Activated CD8-positive, alpha-beta memory T cell treated with anti-CD3 and anti-CD28 coated beads for 36 hours (primary cell): ENCODE data around the gene ELOF1. TPM values are rescaled to one million over a fixed set of nuclear protein-coding genes. Genes with fewer than 3 reads are reported as not detected.

ENCODE experiments used
- CTCF ChIA-PET: fragments of 350-600 bp; sonication (Branson Sonifier 250); formaldehyde crosslinking; loops from one replicate; lab custom pipeline; 2021; ENCODE audit warnings: antibody characterized with exemption; lab: Charles Lee
- POLR2A ChIA-PET: fragments of 350-600 bp; sonication (Branson Sonifier 250); formaldehyde crosslinking; loops from one replicate; lab custom pipeline; 2021; ENCODE audit warnings: antibody characterized with exemption; lab: Charles Lee
- total RNA-seq, 2 experiments: library from RNA; stranded (reverse); gene quantifications; one replicate each; pipeline ENCODE4 v1.2.3, GENCODE V29; 2021

ELOF1 gene
- total RNA-seq, 2 experiments from 2014 or later, result 64.2 to 68.5 TPM

DNA sequence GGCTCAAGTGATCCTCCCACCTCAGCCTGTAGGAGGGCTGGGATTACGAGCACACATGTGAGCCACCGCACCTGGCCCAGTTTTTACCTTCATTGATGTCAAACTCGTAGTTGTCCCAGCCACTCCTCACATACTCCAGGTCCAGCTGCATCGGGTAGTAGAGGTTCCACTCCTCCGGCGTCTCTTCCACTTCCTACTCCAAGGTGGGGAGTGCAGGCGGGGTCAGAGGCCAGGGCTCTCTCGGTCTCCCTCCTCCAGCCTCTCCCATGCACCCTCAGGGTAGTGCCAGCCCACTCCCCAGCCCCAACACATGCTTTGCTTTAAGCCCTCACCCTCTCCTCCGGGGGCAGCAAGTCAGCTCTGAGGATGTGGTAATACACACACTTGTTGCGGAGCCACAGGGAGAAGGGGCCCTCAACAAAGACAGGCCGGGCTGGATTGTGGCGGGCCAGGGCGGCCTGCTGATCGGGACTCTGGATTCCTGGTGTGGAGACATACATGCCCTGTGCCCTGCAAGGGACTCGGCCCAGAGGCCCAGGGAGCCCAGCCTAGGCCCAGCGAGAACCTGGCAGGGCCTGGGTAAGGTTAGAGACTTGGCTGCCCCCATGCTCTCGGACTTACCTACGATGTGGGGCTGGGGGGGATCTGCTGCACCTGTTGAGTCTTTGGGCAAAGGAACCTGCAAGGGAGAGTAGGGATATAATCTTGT is 51.5 kb downstream of the ELOF1 start:
- POLR2A ChIA-PET, result no interaction called here
- CTCF ChIA-PET, result interaction anchor here (0.6 to 0.8 kb wide), 2 partner anchors 25 to 51 kb away, joined by 3 read pairs; no protein-coding TSS in a partner anchor

DNA sequence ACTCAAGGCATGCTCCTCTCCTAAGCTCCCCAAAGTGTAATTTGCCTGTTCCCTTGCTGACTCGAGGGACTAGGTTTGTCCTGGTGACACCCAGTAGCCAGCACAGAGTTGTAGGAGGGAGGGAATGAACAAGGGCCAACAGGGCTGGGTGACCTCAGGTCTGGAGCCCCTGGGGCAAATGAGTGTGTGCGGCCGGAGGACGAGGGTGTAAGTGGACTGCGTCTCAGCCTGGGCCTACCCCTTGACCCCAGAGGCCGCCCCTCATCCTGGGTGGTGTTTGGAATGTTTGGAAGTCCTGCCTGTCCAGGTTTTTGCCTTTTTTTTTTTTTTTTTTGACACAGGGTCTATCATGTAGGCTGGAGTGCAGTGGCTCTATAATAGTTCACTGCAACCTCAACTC is 52.1 kb downstream of the ELOF1 start:
- POLR2A ChIA-PET, result interaction anchor here (0.6 to 1.1 kb wide), 3 partner anchors 19 to 1148 kb away, joined by 3 to 5 read pairs (median 3); partner anchors contain the start of gene SWSAP1
- CTCF ChIA-PET, result interaction anchor here (0.7 to 0.8 kb wide), 2 partner anchors 25 to 650 kb away, joined by 3 to 5 read pairs; partner anchors contain the start of gene ZNF625

DNA sequence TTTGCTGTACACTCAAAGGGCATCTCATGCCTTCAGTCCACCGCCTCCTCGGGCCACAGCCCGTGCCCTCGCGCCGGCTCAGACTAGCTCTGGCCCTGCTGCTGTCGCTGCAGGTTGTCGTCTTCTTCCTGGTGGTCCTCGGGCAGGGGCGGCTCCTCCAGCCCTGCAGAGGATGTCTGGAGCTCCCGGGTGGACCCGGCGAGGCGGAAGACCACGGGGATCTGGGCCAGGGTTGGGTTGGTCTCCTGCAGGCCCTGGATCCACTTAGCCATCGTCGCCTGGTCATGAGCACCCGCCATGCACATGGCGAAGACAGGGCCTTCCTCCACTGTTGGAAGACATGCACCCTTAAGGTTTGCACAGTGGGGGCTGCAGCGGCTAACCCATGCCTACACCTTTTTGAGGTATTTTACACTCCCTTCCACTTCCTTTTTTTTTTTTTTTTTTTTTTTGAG is 52.9 kb downstream of the ELOF1 start:
- ChIA-PET CTCF (interaction anchor here (0.7 kb wide), 1 partner anchor 650 kb away, joined by 5 read pairs; the partner anchor contains the start of gene ZNF625), POLR2A (interaction anchor here (0.7 to 1.1 kb wide), 3 partner anchors 19 to 131 kb away, joined by 3 to 10 read pairs (median 3); partner anchors contain the start of gene SWSAP1)

DNA sequence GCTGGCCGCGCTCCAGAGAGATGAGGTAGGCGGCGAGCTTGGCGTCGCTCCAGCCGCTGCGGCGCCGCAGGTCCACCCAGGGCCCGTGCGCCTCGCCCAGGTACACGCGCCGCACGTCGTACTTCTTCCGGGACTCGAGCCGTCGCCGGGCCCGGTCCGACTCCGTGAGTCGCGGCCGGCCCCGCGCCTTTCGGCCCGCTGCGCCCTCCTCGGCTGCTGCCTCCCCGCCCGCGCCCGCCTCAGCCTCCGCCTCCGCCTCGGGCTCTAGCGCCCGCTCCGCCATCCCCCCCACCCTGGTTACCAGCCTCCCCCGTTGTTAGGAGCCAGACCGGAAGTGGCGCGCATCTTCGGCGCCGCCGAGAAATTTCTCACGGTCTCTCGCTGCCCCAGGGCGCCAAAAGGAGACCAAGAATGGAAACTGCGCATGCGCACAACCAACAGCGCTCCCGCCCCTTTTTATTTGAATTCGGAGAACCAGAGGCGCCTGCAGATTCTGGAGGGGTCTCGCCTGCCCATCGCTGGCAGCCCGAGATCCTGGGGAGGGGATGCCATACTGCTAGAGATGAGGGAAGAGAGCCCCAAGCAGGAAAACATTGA is 53.4 kb downstream of the ELOF1 start, which contains the start of gene ZNF653:
ZNF653 (minus strand) TSS at position 336 of the 597 bp plus-strand sequence; CDS start at position 283, 53 bp downstream.
- ChIA-PET POLR2A (interaction anchor here (0.6 to 0.8 kb wide), 2 partner anchors 27 to 129 kb away, joined by 3 to 10 read pairs; no protein-coding TSS in a partner anchor), CTCF (no interaction called here)

DNA sequence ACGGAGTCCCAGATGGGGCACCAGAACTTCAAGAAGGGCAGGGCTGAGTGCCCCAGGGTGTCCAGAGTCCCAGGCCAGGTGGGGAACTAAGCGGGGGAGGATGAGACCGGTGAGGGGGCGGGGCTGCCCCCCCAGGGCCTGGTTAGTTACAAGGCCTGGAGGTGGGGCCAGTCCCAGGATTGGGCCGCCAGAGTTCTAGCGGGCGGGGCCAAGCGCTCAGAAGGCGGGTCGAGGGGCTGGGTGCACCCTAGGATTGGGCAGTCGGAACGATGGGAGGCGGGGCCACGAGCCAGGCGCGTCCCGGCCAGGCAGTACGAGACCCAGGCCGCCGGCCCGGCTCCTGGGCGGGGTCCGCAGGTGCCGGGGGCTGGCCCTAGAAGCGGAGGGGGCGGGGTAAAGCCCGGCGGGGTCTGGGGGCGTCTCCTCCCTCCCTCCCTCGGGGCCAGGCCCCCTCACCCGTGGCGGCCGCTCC is 54.0 kb downstream of the ELOF1 start:
- CTCF ChIA-PET, result no interaction called here
- POLR2A ChIA-PET, result interaction anchor here (0.6 kb wide), 1 partner anchor 129 kb away, joined by 3 read pairs; no protein-coding TSS in a partner anchor

DNA sequence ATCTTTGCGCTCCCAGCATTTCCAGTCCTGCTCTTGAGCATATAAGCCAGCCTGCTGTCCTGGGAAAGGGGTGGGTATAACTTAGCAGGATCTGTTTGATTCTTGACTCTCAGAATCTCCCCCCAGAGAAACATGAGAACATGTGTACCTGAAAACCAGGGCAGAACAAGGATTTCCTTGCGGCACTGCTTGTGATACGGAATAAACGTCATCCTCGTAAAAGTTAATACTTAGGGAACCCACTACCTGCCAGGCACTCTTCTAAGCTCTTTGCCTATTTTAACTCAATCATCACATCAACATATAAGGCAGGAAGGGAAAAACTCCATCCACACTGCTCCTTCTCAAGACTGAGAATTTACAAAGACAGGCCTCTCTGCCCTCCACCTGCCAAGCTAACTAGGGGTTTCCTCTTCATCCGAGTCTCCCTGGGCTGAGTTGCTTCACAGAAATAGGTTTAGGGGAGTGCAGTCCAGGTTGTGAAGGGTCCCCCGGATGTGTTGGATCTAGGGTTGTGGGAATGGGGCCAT is 54.5 kb downstream of the ELOF1 start:
- ChIA-PET POLR2A (no interaction called here), CTCF (interaction anchor here (0.7 kb wide), 1 partner anchor 22 kb away, joined by 4 read pairs; no protein-coding TSS in a partner anchor)

Other genes starting within 250 kb of the ELOF1 start
- gene RAB3D, start 219.6 kb downstream of the ELOF1 start, total RNA-seq, result 1 to 10 TPM; 5.4 to 5.5 TPM
- 10 to 100 TPM; 26.0 to 29.3 TPM for gene TMEM205, start 213.0 kb downstream of the ELOF1 start, total RNA-seq
- gene CCDC159, start 212.7 kb downstream of the ELOF1 start, total RNA-seq, result 10 to 100 TPM; 10.9 to 12.1 TPM
- 1 to 10 TPM; 1.3 to 1.7 TPM for gene PLPPR2, start 203.8 kb downstream of the ELOF1 start, total RNA-seq
- gene SWSAP1, start 184.6 kb downstream of the ELOF1 start, total RNA-seq, result 1 to 10 TPM; 1.6 to 2.6 TPM
- 1 to 10 TPM; 4.9 to 5.2 TPM for gene EPOR, start 174.9 kb downstream of the ELOF1 start, total RNA-seq
- not detected for gene RGL3, start 139.9 kb downstream of the ELOF1 start, total RNA-seq
- gene ODAD3, start 124.1 kb downstream of the ELOF1 start, total RNA-seq, result under 1 TPM in 1 of 2 experiments, not detected in 1; 0.19 TPM
- gene PRKCSH, start 123.6 kb downstream of the ELOF1 start, total RNA-seq, result 100 to 1,000 TPM; 254 to 256 TPM
- not detected for gene ELAVL3, start 78.2 kb downstream of the ELOF1 start, total RNA-seq
- gene ZNF653, start 53.4 kb downstream of the ELOF1 start, total RNA-seq, result 10 to 100 TPM; 13.5 to 16.6 TPM
- 10 to 100 TPM; 52.4 to 56.4 TPM for gene ECSIT, start 30.1 kb downstream of the ELOF1 start, total RNA-seq
- gene CNN1, start 20.4 kb downstream of the ELOF1 start, total RNA-seq, result not detected
- gene ACP5, start 18.4 kb upstream of the ELOF1 start, total RNA-seq, result 1 to 10 TPM; 2.5 to 3.1 TPM
- 1 to 10 TPM; 5.3 to 5.4 TPM for gene ZNF627, start 38.3 kb upstream of the ELOF1 start, total RNA-seq
- gene ZNF823, start 179.7 kb upstream of the ELOF1 start, total RNA-seq, result 1 to 10 TPM; 4.1 to 4.7 TPM
- 1 to 10 TPM; 4.7 to 5.4 TPM for gene ZNF441, start 207.8 kb upstream of the ELOF1 start, total RNA-seq
- under 1 TPM; 0.80 to 0.89 TPM for gene ZNF491, start 239.3 kb upstream of the ELOF1 start, total RNA-seq